Neural cell (in vitro differentiated cells): ENCODE measurements around the gene NUTM2E.
"Not testable (repeated sequence)": the region's sequence is repeated elsewhere in the genome, so short reads cannot be mapped to it uniquely, and the experiment has no call there.

Source experiments
- CTCF ChIP-seq: fragments of 450-650 bp; IDR thresholded peaks from 2 replicates; pipeline ENCODE4 v1.5.1; 2014; ENCODE audit warnings: antibody characterized with exemption, mild to moderate bottlenecking, moderate library complexity; ENCODE audit not compliant: poor library complexity, severe bottlenecking
- EP300 ChIP-seq: fragments of 450-650 bp; conservative IDR thresholded peaks from 2 replicates; pipeline ENCODE4 v1.6.1; 2014; ENCODE audit warnings: antibody characterized with exemption, mild to moderate bottlenecking, moderate library complexity; ENCODE audit not compliant: poor library complexity, severe bottlenecking
- EZH2 ChIP-seq: fragments of 200-600, 300-800 bp; shearing (Covaris generic), sonication (generic); IDR thresholded peaks from 2 replicates; pipeline ENCODE4 v1.6.1; 2014; ENCODE audit warnings: antibody characterized with exemption, low read length, borderline replicate concordance, mild to moderate bottlenecking; ENCODE audit not compliant: insufficient read depth, poor library complexity, severe bottlenecking
- MXI1 ChIP-seq: fragments of 450-650 bp; conservative IDR thresholded peaks from 2 replicates; pipeline ENCODE4 v1.6.1; 2014; ENCODE audit warnings: antibody characterized with exemption, mild to moderate bottlenecking; ENCODE audit not compliant: poor library complexity, severe bottlenecking
- POLR2AphosphoS5 ChIP-seq: IDR thresholded peaks from 2 replicates; pipeline ENCODE4 v1.6.1; 2012
- RAD21 ChIP-seq: fragments of 450-650 bp; conservative IDR thresholded peaks from 2 replicates; pipeline ENCODE4 v1.6.1; 2014; ENCODE audit warnings: antibody characterized with exemption, mild to moderate bottlenecking, moderate library complexity
- REST ChIP-seq: IDR thresholded peaks from 2 replicates; pipeline ENCODE4 v1.6.1; 2012; ENCODE audit warnings: borderline replicate concordance
- SMC3 ChIP-seq: fragments of 450-650 bp; conservative IDR thresholded peaks from 2 replicates; pipeline ENCODE4 v1.6.1; 2014; ENCODE audit warnings: antibody characterized with exemption, mild to moderate bottlenecking, moderate library complexity; ENCODE audit not compliant: poor library complexity
- TAF1 ChIP-seq: IDR thresholded peaks from 2 replicates; pipeline ENCODE4 v1.6.1; 2012; ENCODE audit warnings: low read depth

- not testable (repeated sequence) for TF ChIP-seq CTCF, POLR2AphosphoS5, EP300, EZH2, SMC3, TAF1, RAD21, REST, MXI1
These were observed 26.8 kb downstream of the NUTM2E start for GRCh38 chr10:79853191-79853854.
